ENCODE data around the gene GKN1.

Gene GKN1

DNA sequence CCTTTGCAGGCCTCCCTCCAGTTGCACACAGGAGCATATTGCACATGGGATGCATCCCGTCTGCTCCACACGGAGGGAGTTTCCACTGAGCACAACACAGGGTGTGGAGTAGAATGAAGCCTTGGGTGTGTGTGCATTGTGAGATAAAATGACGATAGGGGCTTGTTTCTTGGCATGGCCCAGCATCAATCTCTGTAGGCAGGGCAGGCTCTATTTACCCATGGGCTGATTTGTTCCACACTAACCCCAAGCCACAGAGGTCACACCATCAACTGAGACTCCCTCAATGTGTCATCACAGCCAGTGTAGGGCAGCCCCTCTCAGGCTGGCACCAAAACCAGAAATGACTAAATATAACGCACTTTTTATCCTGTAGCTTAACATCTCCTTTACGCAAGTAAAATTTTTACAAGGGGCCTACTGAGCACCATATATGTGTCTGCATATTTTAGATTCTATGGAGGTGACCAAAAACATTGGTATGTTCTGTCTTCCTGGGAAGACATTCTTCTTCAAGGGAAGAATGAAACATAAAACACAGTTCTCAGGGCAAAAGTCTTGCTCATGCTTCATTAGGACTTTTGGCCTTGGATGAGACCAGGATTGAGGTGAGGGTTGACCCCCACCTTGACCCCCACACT, 2.7 kb upstream of the GKN1 start:
- Mint-ChIP-seq H3K36me3 (ENCODE audit: low read depth) (no peaks in the 10 kb centered on the region), H3K4me1 (ENCODE audit: low read depth) (peaks cover 15% of the 10 kb centered on the region), H3K27me3 (peaks cover 3% of the 10 kb centered on the region), H3K4me3 (no peak overlapping the region), H3K9me3 (no peaks in the 10 kb centered on the region), H3K27ac (no peak overlapping the region)
- intact Hi-C loops (cut with micrococcal nuclease), result no loop called here

- intact Hi-C loops (cut with micrococcal nuclease), result no loop called here
- peaks cover 11% of the 10 kb centered on the region for H3K27me3 Mint-ChIP-seq
- no peak overlapping the region for H3K4me3 Mint-ChIP-seq
- H3K4me1 Mint-ChIP-seq (ENCODE audit: low read depth), result no peaks in the 10 kb centered on the region
- no peaks in the 10 kb centered on the region for H3K9me3 Mint-ChIP-seq
- H3K36me3 Mint-ChIP-seq (ENCODE audit: low read depth), result no peaks in the 10 kb centered on the region
- H3K27ac Mint-ChIP-seq, result no peak overlapping the region
Observed at GRCh38 chr2:68974946-68975665, 670 bp downstream of the GKN1 start.

GRCh38 chr2:68975844-68976243, 1.4 kb downstream of the GKN1 start:
- intact Hi-C loops (cut with micrococcal nuclease), result no loop called here
- Mint-ChIP-seq H3K27ac (no peak overlapping the region), H3K27me3 (peaks cover 11% of the 10 kb centered on the region), H3K4me3 (no peak overlapping the region), H3K4me1 (ENCODE audit: low read depth) (no peaks in the 10 kb centered on the region), H3K9me3 (no peaks in the 10 kb centered on the region), H3K36me3 (ENCODE audit: low read depth) (no peaks in the 10 kb centered on the region)

DNA sequence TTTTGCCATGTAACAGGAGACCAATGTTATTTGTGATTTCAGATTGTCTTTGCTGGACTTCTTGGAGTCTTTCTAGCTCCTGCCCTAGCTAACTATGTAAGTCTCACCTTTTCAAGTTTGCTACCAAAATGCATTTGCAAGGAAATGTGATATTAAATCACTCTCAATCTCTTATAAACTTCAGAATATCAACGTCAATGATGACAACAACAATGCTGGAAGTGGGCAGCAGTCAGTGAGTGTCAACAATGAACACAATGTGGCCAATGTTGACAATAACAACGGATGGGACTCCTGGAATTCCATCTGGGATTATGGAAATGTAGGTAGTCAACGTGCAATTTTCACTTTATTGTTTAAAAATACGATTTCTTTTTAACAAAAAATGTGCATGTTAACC, 3.0 kb downstream of the GKN1 start:
- no peak overlapping the region for H3K4me3 Mint-ChIP-seq
- intact Hi-C loops (cut with micrococcal nuclease), result no loop called here
- H3K27me3 Mint-ChIP-seq, result peaks cover 11% of the 10 kb centered on the region
- no peak overlapping the region for H3K27ac Mint-ChIP-seq
- no peaks in the 10 kb centered on the region for H3K36me3 Mint-ChIP-seq (ENCODE audit: low read depth)
- H3K9me3 Mint-ChIP-seq, result no peaks in the 10 kb centered on the region
- H3K4me1 Mint-ChIP-seq (ENCODE audit: low read depth), result no peaks in the 10 kb centered on the region

DNA sequence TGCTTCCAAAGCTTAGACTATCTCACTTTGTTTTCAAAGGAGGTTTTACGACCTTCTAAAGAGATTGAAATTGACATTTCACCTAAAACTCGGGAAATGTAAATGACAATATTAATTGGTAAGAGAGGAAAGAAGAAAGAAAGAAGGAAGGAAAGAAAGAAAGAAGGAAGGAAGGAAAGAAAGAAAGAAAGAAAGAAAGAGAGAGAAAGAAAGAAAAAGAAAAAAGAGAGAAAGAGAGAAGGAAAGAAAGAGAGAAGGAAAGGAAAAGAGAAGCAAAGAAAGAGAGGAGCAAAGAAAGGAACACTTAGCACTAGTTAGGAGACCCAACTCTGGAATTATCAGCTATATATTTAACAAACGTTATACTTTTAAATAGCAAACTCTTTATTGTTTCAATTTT, 3.7 kb downstream of the GKN1 start:
- Mint-ChIP-seq H3K36me3 (ENCODE audit: low read depth) (no peaks in the 10 kb centered on the region), H3K4me3 (no peak overlapping the region), H3K27me3 (peaks cover 11% of the 10 kb centered on the region), H3K27ac (no peak overlapping the region), H3K9me3 (no peaks in the 10 kb centered on the region), H3K4me1 (ENCODE audit: low read depth) (no peaks in the 10 kb centered on the region)
- intact Hi-C loops (cut with micrococcal nuclease), result no loop called here

DNA sequence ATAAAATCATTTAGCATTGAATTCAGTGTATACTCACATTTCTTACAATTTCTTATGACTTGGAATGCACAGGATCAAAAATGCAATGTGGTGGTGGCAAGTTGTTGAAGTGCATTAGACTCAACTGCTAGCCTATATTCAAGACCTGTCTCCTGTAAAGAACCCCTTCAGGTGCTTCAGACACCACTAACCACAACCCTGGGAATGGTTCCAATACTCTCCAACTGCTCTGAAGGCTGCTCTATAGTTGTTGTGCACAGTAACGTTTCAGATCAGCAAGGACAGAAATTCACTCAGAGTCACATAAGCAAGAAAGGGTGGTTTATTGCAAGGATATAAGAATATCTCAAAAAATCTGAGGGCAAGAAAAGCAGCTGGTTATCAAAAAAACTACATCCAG, 6.5 kb downstream of the GKN1 start:
- Mint-ChIP-seq H3K9me3 (no peaks in the 10 kb centered on the region), H3K27me3 (peaks cover 8% of the 10 kb centered on the region), H3K4me1 (ENCODE audit: low read depth) (no peaks in the 10 kb centered on the region), H3K36me3 (ENCODE audit: low read depth) (no peaks in the 10 kb centered on the region), H3K27ac (no peak overlapping the region), H3K4me3 (no peak overlapping the region)
- intact Hi-C loops (cut with micrococcal nuclease), result no loop called here

GRCh38 chr2:68987021-68987503, 12.6 kb downstream of the GKN1 start:
- Mint-ChIP-seq H3K9me3 (no peaks in the 10 kb centered on the region), H3K27me3 (peaks cover 8% of the 10 kb centered on the region), H3K27ac (no peak overlapping the region), H3K4me3 (no peak overlapping the region), H3K36me3 (ENCODE audit: low read depth) (no peaks in the 10 kb centered on the region), H3K4me1 (ENCODE audit: low read depth) (no peaks in the 10 kb centered on the region)
- intact Hi-C loops (cut with micrococcal nuclease), result no loop called here

DNA sequence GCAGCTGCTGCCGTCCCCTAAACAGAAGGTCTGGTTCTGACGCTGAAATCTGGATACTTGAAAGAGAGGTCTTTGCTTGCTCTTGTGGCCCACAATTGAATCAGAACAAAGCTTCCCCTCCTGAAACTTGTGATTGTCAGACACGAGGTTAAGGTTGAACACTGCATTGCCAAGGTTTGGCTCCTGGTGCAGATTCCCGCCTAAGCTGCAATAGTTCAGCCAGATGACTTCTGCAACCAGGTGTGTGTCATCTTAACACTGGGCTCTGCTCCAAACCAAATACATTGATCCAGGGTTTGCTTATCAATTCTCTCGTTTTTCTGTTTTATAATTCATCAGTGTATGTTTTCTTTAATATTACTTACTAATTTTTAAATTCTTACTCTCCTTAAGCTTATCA, 14.6 kb downstream of the GKN1 start:
- intact Hi-C loops (cut with micrococcal nuclease), result no loop called here
- Mint-ChIP-seq H3K36me3 (ENCODE audit: low read depth) (no peaks in the 10 kb centered on the region), H3K27ac (no peak overlapping the region), H3K27me3 (peaks cover 8% of the 10 kb centered on the region), H3K9me3 (no peaks in the 10 kb centered on the region), H3K4me1 (ENCODE audit: low read depth) (no peaks in the 10 kb centered on the region), H3K4me3 (no peak overlapping the region)

DNA sequence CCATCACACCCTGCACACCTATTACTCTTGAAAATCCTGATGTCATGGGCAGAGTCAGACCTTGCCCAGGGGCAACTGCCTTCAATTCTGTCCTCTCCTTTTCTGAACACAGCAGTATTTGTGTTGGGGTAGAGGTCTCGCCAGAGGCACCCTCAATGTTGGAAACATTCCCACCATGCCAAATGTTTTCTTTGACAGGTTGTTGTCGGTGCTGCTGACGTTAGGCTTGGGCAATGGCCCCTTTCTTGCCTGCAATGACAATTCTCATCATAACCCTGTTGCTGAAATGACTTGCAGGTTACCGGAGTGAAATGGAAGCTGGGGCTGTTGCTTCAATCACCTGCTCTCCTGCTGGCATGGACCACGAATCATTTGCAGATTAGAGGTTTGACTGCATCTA, 17.9 kb downstream of the GKN1 start:
- H3K4me1 Mint-ChIP-seq (ENCODE audit: low read depth), result no peaks in the 10 kb centered on the region
- intact Hi-C loops (cut with micrococcal nuclease), result no loop called here
- no peak overlapping the region for H3K27ac Mint-ChIP-seq
- no peak overlapping the region for H3K4me3 Mint-ChIP-seq
- no peaks in the 10 kb centered on the region for H3K9me3 Mint-ChIP-seq
- peaks cover 14% of the 10 kb centered on the region for H3K27me3 Mint-ChIP-seq
- no peaks in the 10 kb centered on the region for H3K36me3 Mint-ChIP-seq (ENCODE audit: low read depth)

DNA sequence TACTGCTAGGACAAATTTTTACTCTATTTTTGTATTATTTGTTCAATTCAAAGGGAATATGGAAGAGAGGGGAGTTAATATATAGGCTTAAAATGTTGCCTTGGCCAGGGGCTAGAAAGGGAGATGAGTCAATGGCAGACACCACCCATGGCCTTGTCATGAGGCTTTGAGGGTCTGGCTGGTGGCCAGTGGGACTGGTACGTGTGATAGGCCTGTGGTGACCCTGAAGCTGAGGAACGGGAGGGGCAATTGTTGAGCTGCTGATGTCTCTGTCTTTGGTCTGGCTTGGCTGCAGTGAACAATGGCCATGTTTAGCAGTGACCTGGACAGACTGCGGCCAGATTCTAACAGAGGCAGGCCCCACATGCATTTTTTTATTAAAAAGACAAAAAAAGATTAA, 18.5 kb downstream of the GKN1 start:
- H3K9me3 Mint-ChIP-seq, result no peaks in the 10 kb centered on the region
- H3K4me3 Mint-ChIP-seq, result no peak overlapping the region
- H3K4me1 Mint-ChIP-seq (ENCODE audit: low read depth), result no peaks in the 10 kb centered on the region
- intact Hi-C loops (cut with micrococcal nuclease), result no loop called here
- H3K27me3 Mint-ChIP-seq, result peaks cover 14% of the 10 kb centered on the region
- no peaks in the 10 kb centered on the region for H3K36me3 Mint-ChIP-seq (ENCODE audit: low read depth)
- H3K27ac Mint-ChIP-seq, result no peak overlapping the region

DNA sequence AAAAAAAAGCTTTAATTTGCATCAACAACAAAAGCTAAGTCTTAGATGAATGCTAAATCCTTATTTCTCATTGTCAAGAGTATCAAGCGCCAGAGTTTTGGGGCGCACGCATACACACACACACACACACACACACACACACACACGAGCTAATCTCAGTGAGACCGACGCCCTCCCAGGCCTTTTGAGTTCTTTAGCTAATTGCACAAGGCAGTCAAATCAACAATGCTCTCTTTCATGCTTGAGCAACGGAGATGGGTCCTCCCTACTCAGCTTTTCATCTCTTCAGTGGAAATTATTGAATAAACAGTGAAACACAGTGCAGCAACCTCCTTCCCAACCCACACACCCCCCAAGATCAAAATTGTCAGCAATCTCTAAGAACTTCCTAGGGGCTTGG, 19.2 kb downstream of the GKN1 start:
- no peaks in the 10 kb centered on the region for H3K9me3 Mint-ChIP-seq
- no peak overlapping the region for H3K4me3 Mint-ChIP-seq
- H3K36me3 Mint-ChIP-seq (ENCODE audit: low read depth), result no peaks in the 10 kb centered on the region
- no peak overlapping the region for H3K27ac Mint-ChIP-seq
- intact Hi-C loops (cut with micrococcal nuclease), result no loop called here
- H3K27me3 Mint-ChIP-seq, result peaks cover 15% of the 10 kb centered on the region
- H3K4me1 Mint-ChIP-seq (ENCODE audit: low read depth), result no peaks in the 10 kb centered on the region

GRCh38 chr2:68994864-68995263, 20.4 kb downstream of the GKN1 start:
- intact Hi-C loops (cut with micrococcal nuclease), result no loop called here
- H3K27ac Mint-ChIP-seq, result no peak overlapping the region

DNA sequence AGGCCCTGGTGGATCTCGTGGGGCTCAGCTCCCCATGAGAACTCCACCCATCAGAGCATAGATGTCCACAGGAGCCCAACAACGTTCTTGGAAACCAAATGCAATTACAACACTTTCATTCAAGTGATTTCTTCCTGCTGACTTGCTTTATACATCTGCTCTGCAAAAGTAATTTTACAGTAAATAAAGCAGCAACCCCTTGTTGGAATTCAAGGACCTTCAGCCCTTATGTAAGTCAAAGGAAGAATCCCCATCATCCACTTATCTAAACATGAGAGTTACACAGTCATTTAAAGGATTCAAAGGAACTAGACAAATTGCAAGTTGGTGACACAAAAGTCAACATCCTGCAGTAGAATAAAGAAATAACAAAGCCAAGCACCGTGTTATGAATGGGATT, 21.5 kb downstream of the GKN1 start:
- Mint-ChIP-seq H3K9me3 (no peaks in the 10 kb centered on the region), H3K27ac (no peak overlapping the region), H3K4me1 (ENCODE audit: low read depth) (no peaks in the 10 kb centered on the region), H3K4me3 (no peak overlapping the region), H3K36me3 (ENCODE audit: low read depth) (no peaks in the 10 kb centered on the region), H3K27me3 (peaks cover 15% of the 10 kb centered on the region)
- intact Hi-C loops (cut with micrococcal nuclease), result no loop called here

More at GRCh38 chr2:68994864-68995263, 20.4 kb downstream of the GKN1 start:
- H3K36me3 Mint-ChIP-seq (ENCODE audit: low read depth), result no peaks in the 10 kb centered on the region
- peaks cover 21% of the 10 kb centered on the region for H3K27me3 Mint-ChIP-seq
- H3K4me1 Mint-ChIP-seq (ENCODE audit: low read depth), result no peaks in the 10 kb centered on the region
- no peaks in the 10 kb centered on the region for H3K9me3 Mint-ChIP-seq
- no peak overlapping the region for H3K4me3 Mint-ChIP-seq

GRCh38 chr2:68997401-68997800, 23.0 kb downstream of the GKN1 start:
- no peaks in the 10 kb centered on the region for H3K36me3 Mint-ChIP-seq (ENCODE audit: low read depth)
- no peak overlapping the region for H3K4me3 Mint-ChIP-seq
- intact Hi-C loops (cut with micrococcal nuclease), result no loop called here
- peaks cover 16% of the 10 kb centered on the region for H3K27me3 Mint-ChIP-seq
- H3K4me1 Mint-ChIP-seq (ENCODE audit: low read depth), result no peaks in the 10 kb centered on the region
- H3K27ac Mint-ChIP-seq, result no peak overlapping the region
- peaks cover 12% of the 10 kb centered on the region for H3K9me3 Mint-ChIP-seq

DNA sequence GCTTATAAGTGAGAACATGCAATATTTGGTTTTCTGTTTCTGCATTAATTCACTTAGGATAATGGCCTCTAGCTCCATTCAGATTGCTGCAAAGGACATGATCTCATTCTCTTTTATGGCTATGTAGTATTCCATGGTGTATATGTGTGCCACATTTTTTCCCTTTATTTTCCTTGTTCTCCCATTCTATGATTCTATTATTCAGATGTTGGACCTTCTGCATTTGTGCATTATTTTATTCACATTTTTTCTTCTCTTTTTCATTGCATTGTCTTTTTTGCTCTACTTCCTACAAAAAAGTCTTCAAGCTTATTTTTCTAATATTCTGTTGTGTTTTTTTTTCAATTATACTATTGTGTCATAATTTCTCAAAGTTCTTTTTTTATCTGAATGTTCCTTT, 27.4 kb downstream of the GKN1 start:
- H3K27ac Mint-ChIP-seq, result no peak overlapping the region
- no peak overlapping the region for H3K4me3 Mint-ChIP-seq
- peaks cover 6% of the 10 kb centered on the region for H3K4me1 Mint-ChIP-seq (ENCODE audit: low read depth)
- peaks cover 10% of the 10 kb centered on the region for H3K27me3 Mint-ChIP-seq
- intact Hi-C loops (cut with micrococcal nuclease), result loop anchor here (5.0 kb wide), 1 partner anchor 45 kb away; no protein-coding TSS in a partner anchor
- no peaks in the 10 kb centered on the region for H3K36me3 Mint-ChIP-seq (ENCODE audit: low read depth)
- peaks cover 16% of the 10 kb centered on the region for H3K9me3 Mint-ChIP-seq

All from dendritic cell treated with granulocyte-macrophage colony-stimulating factor and Interleukin-4, amounts not matched to agents 40 ng/mL and 50 ng/mL, for 4 days (primary cell).